HT1080 (cell line): ENCODE data around the gene ZNF598. TPM values are rescaled to one million over a fixed set of nuclear protein-coding genes. Genes with fewer than 3 reads are reported as not detected.
"Not testable (repeated sequence)": the region's sequence is repeated elsewhere in the genome, so short reads cannot be mapped to it uniquely, and the experiment has no call there.

ENCODE experiments used
- DNase-seq: peaks from one replicate; pipeline ENCODE4 v3.0.0-alpha.2; 2015; ENCODE audit warnings: low read depth
- total RNA-seq: library from RNA; depleted of rRNA; stranded (reverse); fragments of >200 nt; shearing (Covaris generic); gene quantifications from 2 replicates; pipeline ENCODE4 v1.2.3, GENCODE V29; 2014

The ZNF598 gene
- total RNA-seq, 1 experiment from 2014 or later = 46.2 TPM

- no peak for DNase-seq
These were observed 19.1 kb upstream of the ZNF598 start for GRCh38 chr16:2028620-2029220.

GRCh38 chr16:2028146-2028545 is 18.5 kb upstream of the ZNF598 start:
- no peak for DNase-seq

- peak; percentile 54 for DNase-seq
These were observed 17.7 kb upstream of the ZNF598 start for GRCh38 chr16:2027024-2028010.

- no peak for DNase-seq
These were observed 16.9 kb upstream of the ZNF598 start, which contains the start of gene NHERF2 for GRCh38 chr16:2026461-2027023. Gene NHERF2, plus strand, starts transcription at chr16:2026902. Its CDS starts 104 bp downstream, at chr16:2027006.

GRCh38 chr16:2025878-2026460 is 16.3 kb upstream of the ZNF598 start:
- DNase-seq = no peak

GRCh38 chr16:2025251-2025650 is 15.6 kb upstream of the ZNF598 start:
- DNase-seq = no peak

GRCh38 chr16:2024032-2024420 is 14.4 kb upstream of the ZNF598 start:
- no peak for DNase-seq

GRCh38 chr16:2023092-2024031 is 13.7 kb upstream of the ZNF598 start:
- peak; percentile 86 for DNase-seq

- DNase-seq = no peak
These were observed 13.1 kb upstream of the ZNF598 start for GRCh38 chr16:2022723-2023091.

GRCh38 chr16:2019921-2020831 is 10.6 kb upstream of the ZNF598 start:
- no peak for DNase-seq

GRCh38 chr16:2019518-2019920 is 9.9 kb upstream of the ZNF598 start, which contains the start of gene NPW:
Gene NPW, plus strand, starts transcription at chr16:2019785.
- no peak for DNase-seq

- DNase-seq = no peak
These were observed 6.8 kb upstream of the ZNF598 start for GRCh38 chr16:2016407-2016922.

- no peak for DNase-seq
These were observed 6.3 kb upstream of the ZNF598 start for GRCh38 chr16:2015947-2016208.

- DNase-seq = no peak
These were observed 5.7 kb upstream of the ZNF598 start for GRCh38 chr16:2015117-2015946.

- no peak for DNase-seq
These were observed 3.9 kb upstream of the ZNF598 start for GRCh38 chr16:2013527-2013926.

GRCh38 chr16:2011726-2012125 is 2.1 kb upstream of the ZNF598 start:
- not testable (repeated sequence) for DNase-seq

GRCh38 chr16:2009164-2009711 is 383 bp downstream of the ZNF598 start:
- no peak for DNase-seq

- no peak for DNase-seq
These were observed 924 bp downstream of the ZNF598 start for GRCh38 chr16:2008631-2009163.
